WI38 (cell line): Measurements from ENCODE around the gene KLHL21.

ENCODE experiments used
- H3K4me3 ChIP-seq: 2 replicates; pipeline ENCODE4 v1.5.1; 2011; ENCODE audit warnings: low read depth, mild to moderate bottlenecking, control low read depth, low read length
- TF ChIP-seq, protein P1 (sequence below): IDR thresholded peaks from 2 replicates; pipeline ENCODE4 v1.5.1; 2012; ENCODE audit warnings: low read depth, mild to moderate bottlenecking, control low read depth, low read length

The KLHL21 gene

DNA sequence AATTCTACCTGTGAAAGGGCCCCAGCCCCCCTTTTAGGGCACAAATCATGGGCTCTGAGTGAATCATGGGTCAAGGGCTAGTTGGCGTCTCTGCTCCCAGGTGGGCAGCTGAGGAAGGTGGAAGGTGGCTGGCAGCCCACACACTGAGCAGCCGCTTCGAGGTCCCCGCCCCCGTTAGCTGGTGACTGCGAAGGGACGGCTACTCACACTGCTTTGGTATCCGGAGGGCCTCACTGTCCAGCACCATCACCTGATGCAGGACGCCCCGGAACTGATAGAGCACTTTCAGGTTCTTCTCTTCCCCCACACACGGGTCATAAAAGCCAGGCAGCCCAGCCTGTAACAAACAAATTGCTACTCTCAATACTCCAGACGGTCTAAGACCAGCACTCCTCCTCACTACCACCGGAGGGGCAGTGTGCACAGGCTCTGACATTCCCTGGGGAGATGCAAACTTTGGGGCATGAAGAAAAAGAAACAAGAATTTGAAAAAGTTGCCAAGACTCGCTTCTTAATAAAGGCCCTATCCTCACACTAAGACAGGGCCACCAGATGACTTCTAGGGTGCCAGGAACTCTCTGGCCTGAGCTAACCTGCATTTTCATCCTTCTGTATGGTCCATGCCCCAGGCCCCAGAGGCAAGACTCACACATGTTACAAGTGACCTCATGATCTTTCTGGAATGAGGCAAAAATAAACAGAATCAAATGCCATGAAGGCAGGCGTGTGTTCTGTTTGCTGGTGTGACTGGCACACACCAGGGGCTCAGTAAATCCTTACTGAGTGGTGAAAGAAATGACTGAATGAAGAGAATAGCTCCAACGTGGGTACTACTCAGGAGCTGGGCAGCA lies 33.5 kb upstream of the KLHL21 start:
- TF ChIP-seq, protein P1, sequence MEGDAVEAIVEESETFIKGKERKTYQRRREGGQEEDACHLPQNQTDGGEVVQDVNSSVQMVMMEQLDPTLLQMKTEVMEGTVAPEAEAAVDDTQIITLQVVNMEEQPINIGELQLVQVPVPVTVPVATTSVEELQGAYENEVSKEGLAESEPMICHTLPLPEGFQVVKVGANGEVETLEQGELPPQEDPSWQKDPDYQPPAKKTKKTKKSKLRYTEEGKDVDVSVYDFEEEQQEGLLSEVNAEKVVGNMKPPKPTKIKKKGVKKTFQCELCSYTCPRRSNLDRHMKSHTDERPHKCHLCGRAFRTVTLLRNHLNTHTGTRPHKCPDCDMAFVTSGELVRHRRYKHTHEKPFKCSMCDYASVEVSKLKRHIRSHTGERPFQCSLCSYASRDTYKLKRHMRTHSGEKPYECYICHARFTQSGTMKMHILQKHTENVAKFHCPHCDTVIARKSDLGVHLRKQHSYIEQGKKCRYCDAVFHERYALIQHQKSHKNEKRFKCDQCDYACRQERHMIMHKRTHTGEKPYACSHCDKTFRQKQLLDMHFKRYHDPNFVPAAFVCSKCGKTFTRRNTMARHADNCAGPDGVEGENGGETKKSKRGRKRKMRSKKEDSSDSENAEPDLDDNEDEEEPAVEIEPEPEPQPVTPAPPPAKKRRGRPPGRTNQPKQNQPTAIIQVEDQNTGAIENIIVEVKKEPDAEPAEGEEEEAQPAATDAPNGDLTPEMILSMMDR: no peak
- H3K4me3 ChIP-seq: no peak overlapping the region

DNA sequence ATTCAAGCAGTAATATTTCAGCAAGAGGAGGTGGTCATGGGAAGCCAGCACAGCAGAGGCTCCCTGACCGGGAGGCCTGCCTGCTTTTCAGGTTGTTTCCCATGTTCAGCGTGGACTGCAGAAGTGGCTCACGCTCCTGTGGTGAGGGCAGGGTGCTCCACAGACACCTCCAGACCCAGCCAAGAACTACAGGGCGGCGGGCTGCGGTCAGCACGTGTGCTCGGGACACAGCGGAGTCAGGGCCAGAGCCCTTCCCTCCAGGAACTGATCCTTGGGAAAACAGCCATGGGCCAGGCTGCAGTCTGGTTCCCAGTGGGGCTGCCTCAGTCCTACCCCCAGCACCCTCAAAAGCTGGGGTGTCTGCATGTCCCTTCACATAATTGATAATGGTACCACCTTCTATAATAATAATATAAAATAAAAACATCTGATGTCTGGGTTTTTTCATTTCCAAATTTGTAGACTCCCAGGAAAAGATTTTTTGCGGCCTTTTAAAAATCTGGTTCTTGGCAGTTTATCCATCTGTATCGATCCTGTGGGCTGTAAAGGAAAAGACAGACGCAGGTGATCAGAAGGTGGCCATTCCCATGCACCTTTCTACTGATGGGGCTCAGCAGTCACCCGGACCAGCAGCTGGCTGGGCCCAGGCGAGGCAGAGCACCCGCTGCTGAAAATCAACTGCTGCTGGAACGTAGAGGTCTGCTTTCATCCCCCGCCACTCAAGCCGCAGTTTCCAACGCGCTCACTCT lies 32.7 kb upstream of the KLHL21 start:
- no peak overlapping the region for H3K4me3 ChIP-seq
- TF ChIP-seq, protein P1: no peak

DNA sequence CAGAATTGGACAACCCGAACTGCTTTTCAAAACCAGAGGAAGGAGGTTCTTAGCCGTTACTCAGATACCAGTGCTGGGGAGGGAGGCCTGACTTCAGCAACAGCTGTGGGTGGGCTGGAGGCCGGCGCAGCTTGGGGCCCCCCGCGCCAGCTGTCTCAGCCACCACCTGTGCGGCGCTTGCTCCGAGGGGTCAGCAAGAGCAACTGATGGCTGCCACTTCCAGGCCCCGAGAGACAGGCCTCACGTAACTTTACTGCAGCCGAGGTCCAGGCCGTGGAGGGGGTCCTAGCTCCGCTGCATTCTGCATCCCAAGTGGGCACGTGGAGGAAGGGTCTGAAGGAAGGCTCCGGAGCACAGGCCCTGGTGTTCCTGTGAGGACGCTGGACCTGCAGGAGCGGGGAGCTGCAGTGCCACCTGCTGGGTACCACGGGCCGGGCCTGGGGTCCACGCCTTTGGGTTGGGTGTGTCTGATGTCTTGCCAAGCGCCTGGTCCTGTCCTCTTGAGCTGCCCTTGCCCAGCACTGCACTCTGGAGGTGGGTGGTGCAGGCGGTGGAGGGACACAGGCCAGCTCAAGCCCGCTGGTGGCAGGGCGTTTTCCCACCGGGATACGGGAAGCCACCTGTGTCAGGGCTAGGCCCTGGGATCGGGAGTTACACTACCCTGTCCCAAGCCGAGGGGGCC lies 31.8 kb upstream of the KLHL21 start:
- TF ChIP-seq, protein P1: peak; percentile 30; the same call in 1 of the 2 replicates

DNA sequence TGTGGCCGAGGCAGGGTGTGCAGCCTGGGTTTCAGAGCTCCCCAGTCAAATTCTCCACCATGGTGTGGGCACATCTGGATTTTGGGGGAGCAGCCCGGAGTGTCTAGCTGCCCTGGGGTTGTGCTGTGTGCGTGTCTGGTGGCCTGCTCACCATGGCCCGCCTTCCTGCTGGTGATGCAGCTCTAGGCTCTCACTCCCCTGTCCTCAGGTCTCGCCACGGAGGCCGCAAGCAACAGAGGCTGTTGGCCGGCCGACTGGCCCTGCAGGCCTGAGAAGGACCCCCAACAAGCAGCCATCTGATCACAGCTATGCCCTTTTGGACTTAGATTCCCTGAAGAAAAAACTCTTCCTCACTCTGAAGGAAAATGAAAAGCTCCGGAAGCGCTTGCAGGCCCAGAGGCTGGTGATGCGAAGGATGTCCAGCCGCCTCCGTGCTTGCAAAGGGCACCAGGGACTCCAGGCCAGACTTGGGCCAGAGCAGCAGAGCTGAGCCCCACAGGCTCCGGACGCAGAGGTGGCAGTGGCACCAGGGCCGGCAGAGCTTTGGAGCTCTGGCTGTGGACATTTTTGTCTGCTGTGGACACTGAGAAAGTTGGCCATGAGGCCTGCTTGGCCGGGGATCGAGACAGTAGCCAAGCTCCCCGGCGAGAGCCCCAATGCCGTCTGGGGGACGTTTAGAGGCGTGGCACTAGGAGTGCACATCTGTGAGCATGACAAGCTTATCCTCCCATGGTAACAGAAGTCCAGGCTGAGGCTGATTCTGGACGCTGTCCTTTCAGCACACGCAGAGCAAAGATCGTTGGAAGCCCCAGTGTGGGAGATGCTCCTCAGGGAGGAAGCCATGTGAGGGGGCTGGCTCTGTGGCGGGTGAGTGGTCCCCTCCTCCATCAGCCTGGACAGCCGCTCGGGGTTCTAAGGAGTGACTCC lies 30.2 kb upstream of the KLHL21 start:
- TF ChIP-seq, protein P1: no peak
- H3K4me3 ChIP-seq: no peak overlapping the region

More for the DNA sequence above, 31.8 kb upstream of the KLHL21 start:
- no peak overlapping the region for H3K4me3 ChIP-seq

DNA sequence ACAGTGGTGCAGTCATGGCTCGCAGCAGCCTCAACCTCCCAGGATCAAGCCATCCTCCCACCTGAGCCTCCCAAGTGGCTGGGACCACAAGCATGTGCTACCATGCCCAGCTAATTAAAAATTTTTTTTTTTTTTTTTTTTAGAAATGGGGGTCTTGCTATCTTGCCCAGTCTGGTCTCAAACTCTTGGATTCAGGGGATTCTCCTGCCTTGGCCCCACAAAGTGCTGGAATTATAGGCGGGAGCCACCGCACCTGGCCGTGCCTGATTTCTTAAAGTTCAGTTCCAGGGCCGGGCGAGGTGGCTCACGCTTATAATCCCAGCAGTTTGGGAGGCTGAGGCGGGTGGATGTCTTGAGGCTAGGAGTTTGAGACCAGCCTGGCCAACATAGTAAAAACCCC lies 28.4 kb upstream of the KLHL21 start:
- no peak overlapping the region for H3K4me3 ChIP-seq
- TF ChIP-seq, protein P1: no peak

DNA sequence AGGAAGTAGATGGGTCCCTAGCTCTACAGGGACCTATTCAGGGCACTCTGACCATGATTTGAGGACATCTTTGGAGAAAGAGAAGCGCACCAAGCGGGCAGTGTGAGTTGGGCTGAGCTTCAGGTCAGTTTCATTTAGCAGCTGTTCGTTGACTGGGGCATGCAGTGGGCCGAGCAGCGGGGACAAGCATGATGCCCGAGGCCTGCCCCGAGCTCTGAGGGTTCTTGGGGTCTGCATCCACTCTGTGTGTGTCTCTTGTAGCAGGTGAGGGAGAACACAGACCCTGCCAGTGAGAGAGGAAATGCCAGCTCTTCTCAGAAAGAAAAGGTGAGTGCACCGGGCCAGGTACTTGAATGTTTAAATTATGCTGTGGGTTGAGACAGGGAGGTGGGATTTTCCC lies 27.4 kb upstream of the KLHL21 start:
- no peak overlapping the region for H3K4me3 ChIP-seq
- TF ChIP-seq, protein P1: no peak
